HCT116 (cell line): ENCODE measurements around the gene MAPK7. TPM values are rescaled to one million over a fixed set of nuclear protein-coding genes. Genes with fewer than 3 reads are reported as not detected.

Source experiments
- ATAC-seq: fragments of 200-7000 bp; cut with Tn5 transposase; 2 replicates; pipeline ENCODE4 v1.9.1; 2020; ENCODE audit warnings: mild to moderate bottlenecking, moderate library complexity
- BruUV-seq: library from RNA; stranded (reverse); fragments of 400-500 nt; replicated peaks from 2 replicates; lab custom pipeline; 2021; lab: Mats Ljungman, UMichigan
- CTCF ChIA-PET: fragments of 300-600 bp; sonication (Branson Sonifier 250); formaldehyde crosslinking; loops from one replicate; lab custom pipeline; 2021; ENCODE audit warnings: antibody characterized with exemption; lab: Charles Lee
- POLR2A ChIA-PET: fragments of 300-600, 350-600 bp; sonication (Branson Sonifier 250); formaldehyde crosslinking; loops from one replicate; lab custom pipeline; 2021; ENCODE audit warnings: antibody characterized with exemption; lab: Charles Lee
- RAD21 ChIA-PET, 2 experiments: fragments of 300-600 bp; sonication (Branson Sonifier 250); formaldehyde crosslinking; loops; one replicate each; lab custom pipeline; 2023; ENCODE audit warnings: low total read pairs in 2 of 2; ENCODE audit not compliant: uncharacterized antibody in 2 of 2, unreplicated experiment in 2 of 2, low non-redundant PET in 1 of 2; lab: Charles Lee
- DNase-seq: peaks from one replicate; pipeline ENCODE4 v3.0.0-alpha.2; 2010; ENCODE audit warnings: low read depth, low spot score
- H2AFZ ChIP-seq: fragments of 200-600 bp; shearing (Covaris generic), sonication (generic); 2 replicates; pipeline ENCODE4 v1.6.1; 2017; ENCODE audit warnings: low read depth, mixed run types, mixed read lengths, antibody characterized with exemption, low read length; ENCODE audit not compliant: poor library complexity, severe bottlenecking
- H3K27ac ChIP-seq: 2 replicates; pipeline ENCODE4 v1.5.1; 2012; ENCODE audit warnings: low read depth, low read length
- H3K27me3 ChIP-seq: fragments of 200-600 bp; sonication (generic); 2 replicates; pipeline ENCODE4 v1.6.1; 2016; ENCODE audit warnings: mixed run types, low read length, mixed read lengths; ENCODE audit not compliant: insufficient read depth
- H3K36me3 ChIP-seq, 2 experiments: fragments of 200-500 bp in 1 of 2; fragments of 200-600 bp in 1 of 2; sonication (Bioruptor generic) in 1 of 2; sonication (generic) in 1 of 2; 2 replicates each; pipeline versions ENCODE4 v1.5.1 to v1.6.1; 2014 to 2016; ENCODE audit warnings: low read length in 2 of 2, inconsistent platforms in 1 of 2, mixed read lengths in 1 of 2, mixed run types in 1 of 2; ENCODE audit not compliant: insufficient read depth in 2 of 2, control insufficient read depth in 1 of 2
- H3K4me1 ChIP-seq, 2 experiments: fragments of 200-600 bp in 1 of 2; sonication (generic) in 1 of 2; 2 replicates each; pipeline versions ENCODE4 v1.5.1 to v1.6.1; 2012 to 2017; ENCODE audit warnings: low read length in 2 of 2, inconsistent platforms in 1 of 2, mild to moderate bottlenecking in 1 of 2, mixed read lengths in 1 of 2, mixed run types in 1 of 2, moderate library complexity in 1 of 2; ENCODE audit not compliant: insufficient read depth in 2 of 2, control insufficient read depth in 1 of 2
- H3K4me2 ChIP-seq: fragments of 200-600 bp; sonication (generic); 2 replicates; pipeline ENCODE4 v1.6.1; 2017; ENCODE audit warnings: mixed run types, low read length, mixed read lengths
- H3K4me3 ChIP-seq, 2 experiments: fragments of 200-600 bp in 1 of 2; sonication (generic) in 1 of 2; replicated peaks in 1 of 2; 2 replicates each; pipeline ENCODE4 v1.5.1; 2011 to 2016; ENCODE audit warnings: low read length in 2 of 2, control low read depth in 1 of 2, low read depth in 1 of 2, mild to moderate bottlenecking in 1 of 2, mixed read lengths in 1 of 2, mixed run types in 1 of 2
- H3K79me2 ChIP-seq: fragments of 200-600 bp; sonication (generic); 2 replicates; pipeline ENCODE4 v1.6.1; 2017; ENCODE audit warnings: mild to moderate bottlenecking, mixed run types, low read length, moderate library complexity, mixed read lengths; ENCODE audit not compliant: insufficient read depth
- H3K9ac ChIP-seq: fragments of 200-600 bp; sonication (generic); 2 replicates; pipeline ENCODE4 v1.6.1; 2016; ENCODE audit warnings: low read length, mixed read lengths
- H3K9me2 ChIP-seq: fragments of 200-600 bp; sonication (generic), shearing (Covaris generic); 2 replicates; pipeline ENCODE4 v1.6.1; 2017; ENCODE audit warnings: mixed run types, mild to moderate bottlenecking, moderate library complexity; ENCODE audit not compliant: insufficient read depth
- H3K9me3 ChIP-seq, 2 experiments: fragments of 200-500 bp in 1 of 2; fragments of 200-600 bp in 1 of 2; sonication (Bioruptor generic) in 1 of 2; sonication (generic) in 1 of 2; 2 replicates each; pipeline ENCODE4 v1.6.1; 2014 to 2017; ENCODE audit warnings: low read length in 2 of 2, mixed read lengths in 2 of 2, inconsistent platforms in 1 of 2, low read depth in 1 of 2, mild to moderate bottlenecking in 1 of 2, mixed run types in 1 of 2, moderate library complexity in 1 of 2; ENCODE audit not compliant: control insufficient read depth in 1 of 2, insufficient read depth in 1 of 2
- H4K20me1 ChIP-seq: fragments of 200-600 bp; sonication (generic), shearing (Covaris generic); 2 replicates; pipeline ENCODE4 v1.6.1; 2017; ENCODE audit warnings: mixed run types, mild to moderate bottlenecking, moderate library complexity; ENCODE audit not compliant: insufficient read depth
- EGR1 ChIP-seq: IDR thresholded peaks from 2 replicates; pipeline ENCODE4 v1.6.1; 2012; ENCODE audit warnings: low read depth
- ELF1 ChIP-seq: IDR thresholded peaks from 2 replicates; pipeline ENCODE4 v1.6.1; 2012; ENCODE audit warnings: low read depth, borderline replicate concordance
- EZH2 ChIP-seq: fragments of 200-600 bp; sonication (generic); IDR thresholded peaks from 2 replicates; pipeline ENCODE4 v1.6.1; 2017; ENCODE audit warnings: antibody characterized with exemption, mixed run types
- EZH2phosphoT487 ChIP-seq: fragments of 200-600 bp; IDR thresholded peaks from 2 replicates; pipeline ENCODE4 v1.6.1; 2018; ENCODE audit warnings: antibody characterized with exemption, borderline replicate concordance
- FOSL1 ChIP-seq: IDR thresholded peaks from 2 replicates; pipeline ENCODE4 v1.6.1; 2012; ENCODE audit warnings: low read depth
- POLR2A ChIP-seq: IDR thresholded peaks from 2 replicates; pipeline ENCODE4 v1.7.0; 2011; ENCODE audit warnings: borderline replicate concordance; ENCODE audit not compliant: insufficient read depth, insufficient read length; ENCODE audit errors: extremely low read depth
- POLR2AphosphoS5 ChIP-seq: IDR thresholded peaks from 2 replicates; pipeline ENCODE4 v1.6.1; 2011; ENCODE audit warnings: mild to moderate bottlenecking, low read depth, low read length, moderate library complexity
- RAD21 ChIP-seq: IDR thresholded peaks from 2 replicates; pipeline ENCODE4 v1.6.1; 2012; ENCODE audit warnings: low read depth, mild to moderate bottlenecking
- SIN3A ChIP-seq: IDR thresholded peaks from 2 replicates; pipeline ENCODE4 v1.6.1; 2012; ENCODE audit warnings: low read depth
- SP1 ChIP-seq: IDR thresholded peaks from 2 replicates; pipeline ENCODE4 v1.6.1; 2012; ENCODE audit warnings: low read depth
- SRF ChIP-seq: IDR thresholded peaks from 2 replicates; pipeline ENCODE4 v1.6.1; 2012; ENCODE audit warnings: low read depth
- TCF7L2 ChIP-seq: IDR thresholded peaks from 2 replicates; pipeline ENCODE4 v1.7.0; 2011; ENCODE audit warnings: borderline replicate concordance, inconsistent platforms; ENCODE audit not compliant: insufficient read depth, insufficient read length; ENCODE audit errors: extremely low read depth
- YY1 ChIP-seq: IDR thresholded peaks from 2 replicates; pipeline ENCODE4 v1.6.1; 2011; ENCODE audit warnings: low read length, low read depth, moderate library complexity, mild to moderate bottlenecking; ENCODE audit not compliant: insufficient replicate concordance; ENCODE audit errors: extremely low read depth
- ZFX ChIP-seq: fragments of 450-650 bp; IDR thresholded peaks from 2 replicates; pipeline ENCODE4 v1.6.1; 2017
- ZNF274 ChIP-seq: fragments of 200-500 bp; sonication (Bioruptor generic); IDR thresholded peaks from 2 replicates; pipeline ENCODE4 v1.6.1; 2014; ENCODE audit warnings: mild to moderate bottlenecking, low read depth, low read length, inconsistent platforms
- intact Hi-C: fragments of 100-400 bp; cut with micrococcal nuclease; formaldehyde crosslinking; loops from 2 replicates; pipeline ENCODE4 v1.10.0; 2022
- total RNA-seq: library from RNA; stranded (reverse); gene quantifications from one replicate; pipeline ENCODE4 v1.2.1, GENCODE V29; 2021; ENCODE audit not compliant: unreplicated experiment
- TF ChIP-seq, protein P1 (sequence below), 3 experiments: fragments of 200-600 bp in 1 of 3; sonication (generic) in 1 of 3; IDR thresholded peaks in 2 of 3; conservative IDR thresholded peaks in 1 of 3; 2 replicates each; pipeline ENCODE4 v1.5.1; 2012 to 2017; ENCODE audit warnings: low read depth in 2 of 3, low read length in 2 of 3, antibody characterized with exemption in 1 of 3, borderline replicate concordance in 1 of 3, control low read depth in 1 of 3, mild to moderate bottlenecking in 1 of 3, mixed read lengths in 1 of 3, mixed run types in 1 of 3, moderate library complexity in 1 of 3; ENCODE audit not compliant: insufficient read depth in 1 of 3
- TF ChIP-seq, protein P2 (sequence below): IDR thresholded peaks from 2 replicates; pipeline ENCODE4 v1.6.1; 2011; ENCODE audit warnings: mild to moderate bottlenecking, low read length, moderate library complexity; ENCODE audit not compliant: insufficient replicate concordance; ENCODE audit errors: extremely low read depth
- TF ChIP-seq, protein P3 (sequence below): IDR thresholded peaks from 2 replicates; pipeline ENCODE4 v1.6.1; 2012; ENCODE audit warnings: low read depth
- TF ChIP-seq, protein P4 (sequence below): IDR thresholded peaks from 2 replicates; pipeline ENCODE4 v1.6.1; 2012
- TF ChIP-seq, protein P5 (sequence below): IDR thresholded peaks from 2 replicates; pipeline ENCODE4 v1.6.1; 2012

MAPK7 gene
- total RNA-seq, 1 experiment from 2014 or later: 15.3 TPM

DNA sequence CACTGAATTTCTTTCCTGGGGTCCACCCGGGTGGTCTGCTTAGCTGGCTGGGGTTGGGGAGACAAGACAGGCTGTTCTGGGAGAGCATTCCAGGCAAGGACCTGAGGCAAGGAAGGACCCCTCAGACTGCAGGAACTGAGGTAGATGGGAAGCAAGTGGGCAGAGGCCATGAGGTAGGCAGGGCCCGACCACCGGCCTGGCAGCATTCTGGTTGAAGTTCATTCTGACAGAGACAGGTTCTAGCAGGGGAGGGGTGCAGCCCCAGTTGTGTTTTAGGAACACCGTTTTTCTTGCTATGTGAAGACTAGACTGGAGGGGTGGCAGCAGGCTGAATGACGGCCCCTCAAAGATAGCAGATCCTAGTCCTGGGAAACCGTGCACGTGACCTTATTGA lies 33.2 kb upstream of the MAPK7 start:
- no peaks in the 10 kb centered on the region for H4K20me1 ChIP-seq
- intact Hi-C loops: no loop called here
- ChIA-PET RAD21 (no interaction called here), POLR2A (no interaction called here), CTCF (no interaction called here)
- TF ChIP-seq POLR2AphosphoS5 (no peak), EZH2phosphoT487 (no peak), RAD21 (no peak), EGR1 (no peak), POLR2A (no peak), TCF7L2 (no peak), SRF (no peak), ZNF274 (no peak), ZFX (no peak), EZH2 (no peak), SIN3A (no peak), FOSL1 (no peak), YY1 (no peak), SP1 (no peak), ELF1 (no peak)
- TF ChIP-seq, protein P1, sequence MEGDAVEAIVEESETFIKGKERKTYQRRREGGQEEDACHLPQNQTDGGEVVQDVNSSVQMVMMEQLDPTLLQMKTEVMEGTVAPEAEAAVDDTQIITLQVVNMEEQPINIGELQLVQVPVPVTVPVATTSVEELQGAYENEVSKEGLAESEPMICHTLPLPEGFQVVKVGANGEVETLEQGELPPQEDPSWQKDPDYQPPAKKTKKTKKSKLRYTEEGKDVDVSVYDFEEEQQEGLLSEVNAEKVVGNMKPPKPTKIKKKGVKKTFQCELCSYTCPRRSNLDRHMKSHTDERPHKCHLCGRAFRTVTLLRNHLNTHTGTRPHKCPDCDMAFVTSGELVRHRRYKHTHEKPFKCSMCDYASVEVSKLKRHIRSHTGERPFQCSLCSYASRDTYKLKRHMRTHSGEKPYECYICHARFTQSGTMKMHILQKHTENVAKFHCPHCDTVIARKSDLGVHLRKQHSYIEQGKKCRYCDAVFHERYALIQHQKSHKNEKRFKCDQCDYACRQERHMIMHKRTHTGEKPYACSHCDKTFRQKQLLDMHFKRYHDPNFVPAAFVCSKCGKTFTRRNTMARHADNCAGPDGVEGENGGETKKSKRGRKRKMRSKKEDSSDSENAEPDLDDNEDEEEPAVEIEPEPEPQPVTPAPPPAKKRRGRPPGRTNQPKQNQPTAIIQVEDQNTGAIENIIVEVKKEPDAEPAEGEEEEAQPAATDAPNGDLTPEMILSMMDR (IDR thresholded peaks at IDR 0.05 in 2 of 3, conservative IDR thresholded peaks at IDR 0.05 in 1 of 3; ENCODE audit: borderline replicate concordance in 1 of 3, insufficient read depth in 1 of 3, low read depth in 2 of 3, low read length in 2 of 3): no peak
- TF ChIP-seq, protein P2, sequence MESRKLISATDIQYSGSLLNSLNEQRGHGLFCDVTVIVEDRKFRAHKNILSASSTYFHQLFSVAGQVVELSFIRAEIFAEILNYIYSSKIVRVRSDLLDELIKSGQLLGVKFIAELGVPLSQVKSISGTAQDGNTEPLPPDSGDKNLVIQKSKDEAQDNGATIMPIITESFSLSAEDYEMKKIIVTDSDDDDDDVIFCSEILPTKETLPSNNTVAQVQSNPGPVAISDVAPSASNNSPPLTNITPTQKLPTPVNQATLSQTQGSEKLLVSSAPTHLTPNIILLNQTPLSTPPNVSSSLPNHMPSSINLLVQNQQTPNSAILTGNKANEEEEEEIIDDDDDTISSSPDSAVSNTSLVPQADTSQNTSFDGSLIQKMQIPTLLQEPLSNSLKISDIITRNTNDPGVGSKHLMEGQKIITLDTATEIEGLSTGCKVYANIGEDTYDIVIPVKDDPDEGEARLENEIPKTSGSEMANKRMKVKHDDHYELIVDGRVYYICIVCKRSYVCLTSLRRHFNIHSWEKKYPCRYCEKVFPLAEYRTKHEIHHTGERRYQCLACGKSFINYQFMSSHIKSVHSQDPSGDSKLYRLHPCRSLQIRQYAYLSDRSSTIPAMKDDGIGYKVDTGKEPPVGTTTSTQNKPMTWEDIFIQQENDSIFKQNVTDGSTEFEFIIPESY: no peak
- TF ChIP-seq, protein P3, sequence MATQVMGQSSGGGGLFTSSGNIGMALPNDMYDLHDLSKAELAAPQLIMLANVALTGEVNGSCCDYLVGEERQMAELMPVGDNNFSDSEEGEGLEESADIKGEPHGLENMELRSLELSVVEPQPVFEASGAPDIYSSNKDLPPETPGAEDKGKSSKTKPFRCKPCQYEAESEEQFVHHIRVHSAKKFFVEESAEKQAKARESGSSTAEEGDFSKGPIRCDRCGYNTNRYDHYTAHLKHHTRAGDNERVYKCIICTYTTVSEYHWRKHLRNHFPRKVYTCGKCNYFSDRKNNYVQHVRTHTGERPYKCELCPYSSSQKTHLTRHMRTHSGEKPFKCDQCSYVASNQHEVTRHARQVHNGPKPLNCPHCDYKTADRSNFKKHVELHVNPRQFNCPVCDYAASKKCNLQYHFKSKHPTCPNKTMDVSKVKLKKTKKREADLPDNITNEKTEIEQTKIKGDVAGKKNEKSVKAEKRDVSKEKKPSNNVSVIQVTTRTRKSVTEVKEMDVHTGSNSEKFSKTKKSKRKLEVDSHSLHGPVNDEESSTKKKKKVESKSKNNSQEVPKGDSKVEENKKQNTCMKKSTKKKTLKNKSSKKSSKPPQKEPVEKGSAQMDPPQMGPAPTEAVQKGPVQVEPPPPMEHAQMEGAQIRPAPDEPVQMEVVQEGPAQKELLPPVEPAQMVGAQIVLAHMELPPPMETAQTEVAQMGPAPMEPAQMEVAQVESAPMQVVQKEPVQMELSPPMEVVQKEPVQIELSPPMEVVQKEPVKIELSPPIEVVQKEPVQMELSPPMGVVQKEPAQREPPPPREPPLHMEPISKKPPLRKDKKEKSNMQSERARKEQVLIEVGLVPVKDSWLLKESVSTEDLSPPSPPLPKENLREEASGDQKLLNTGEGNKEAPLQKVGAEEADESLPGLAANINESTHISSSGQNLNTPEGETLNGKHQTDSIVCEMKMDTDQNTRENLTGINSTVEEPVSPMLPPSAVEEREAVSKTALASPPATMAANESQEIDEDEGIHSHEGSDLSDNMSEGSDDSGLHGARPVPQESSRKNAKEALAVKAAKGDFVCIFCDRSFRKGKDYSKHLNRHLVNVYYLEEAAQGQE: no peak
- TF ChIP-seq, protein P4, sequence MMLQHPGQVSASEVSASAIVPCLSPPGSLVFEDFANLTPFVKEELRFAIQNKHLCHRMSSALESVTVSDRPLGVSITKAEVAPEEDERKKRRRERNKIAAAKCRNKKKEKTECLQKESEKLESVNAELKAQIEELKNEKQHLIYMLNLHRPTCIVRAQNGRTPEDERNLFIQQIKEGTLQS: no peak
- TF ChIP-seq, protein P5, sequence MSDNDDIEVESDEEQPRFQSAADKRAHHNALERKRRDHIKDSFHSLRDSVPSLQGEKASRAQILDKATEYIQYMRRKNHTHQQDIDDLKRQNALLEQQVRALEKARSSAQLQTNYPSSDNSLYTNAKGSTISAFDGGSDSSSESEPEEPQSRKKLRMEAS: no peak
- H2AFZ ChIP-seq: no peak overlapping the region
- no peak for DNase-seq
- H3K4me1 ChIP-seq: peaks cover 26 to 36% of the 10 kb centered on the region in 2 experiments
- no TSS peak for BruUV-seq
- ATAC-seq: no peak
- no peaks in the 10 kb centered on the region for H3K27me3 ChIP-seq
- H3K4me2 ChIP-seq: no peak overlapping the region
- H3K4me3 ChIP-seq: no peak overlapping the region
- H3K27ac ChIP-seq: no peak overlapping the region
- no peaks in the 10 kb centered on the region for H3K79me2 ChIP-seq
- no peaks in the 10 kb centered on the region for H3K9me2 ChIP-seq
- H3K36me3 ChIP-seq: 0 out of 4 replicates have a peak, but pooled peaks cover 0 to 3% of the 10 kb centered on the region in 2 experiments
- no peak overlapping the region for H3K9ac ChIP-seq
- no peaks in the 10 kb centered on the region for H3K9me3 ChIP-seq
